HCT116 (cell line): Measurements from ENCODE around the gene PLSCR4. TPM values are rescaled to one million over a fixed set of nuclear protein-coding genes. Genes with fewer than 3 reads are reported as not detected.

ENCODE experiments used
- ATAC-seq: fragments of 200-7000 bp; cut with Tn5 transposase; 2 replicates; pipeline ENCODE4 v1.9.1; 2020; ENCODE audit warnings: mild to moderate bottlenecking, moderate library complexity
- BruUV-seq: library from RNA; stranded (reverse); fragments of 400-500 nt; replicated peaks from 2 replicates; lab custom pipeline; 2021; lab: Mats Ljungman, UMichigan
- CTCF ChIA-PET: fragments of 300-600 bp; sonication (Branson Sonifier 250); formaldehyde crosslinking; loops from one replicate; lab custom pipeline; 2021; ENCODE audit warnings: antibody characterized with exemption; lab: Charles Lee
- POLR2A ChIA-PET: fragments of 300-600, 350-600 bp; sonication (Branson Sonifier 250); formaldehyde crosslinking; loops from one replicate; lab custom pipeline; 2021; ENCODE audit warnings: antibody characterized with exemption; lab: Charles Lee
- RAD21 ChIA-PET, 2 experiments: fragments of 300-600 bp; sonication (Branson Sonifier 250); formaldehyde crosslinking; loops; one replicate each; lab custom pipeline; 2023; ENCODE audit warnings: low total read pairs in 2 of 2; ENCODE audit not compliant: uncharacterized antibody in 2 of 2, unreplicated experiment in 2 of 2, low non-redundant PET in 1 of 2; lab: Charles Lee
- DNase-seq: peaks from one replicate; pipeline ENCODE4 v3.0.0-alpha.2; 2010; ENCODE audit warnings: low read depth, low spot score
- H2AFZ ChIP-seq: fragments of 200-600 bp; shearing (Covaris generic), sonication (generic); 2 replicates; pipeline ENCODE4 v1.6.1; 2017; ENCODE audit warnings: low read depth, mixed run types, mixed read lengths, antibody characterized with exemption, low read length; ENCODE audit not compliant: poor library complexity, severe bottlenecking
- H3K27ac ChIP-seq: 2 replicates; pipeline ENCODE4 v1.5.1; 2012; ENCODE audit warnings: low read depth, low read length
- H3K27me3 ChIP-seq: fragments of 200-600 bp; sonication (generic); 2 replicates; pipeline ENCODE4 v1.6.1; 2016; ENCODE audit warnings: mixed run types, low read length, mixed read lengths; ENCODE audit not compliant: insufficient read depth
- H3K36me3 ChIP-seq, 2 experiments: fragments of 200-500 bp in 1 of 2; fragments of 200-600 bp in 1 of 2; sonication (Bioruptor generic) in 1 of 2; sonication (generic) in 1 of 2; 2 replicates each; pipeline versions ENCODE4 v1.5.1 to v1.6.1; 2014 to 2016; ENCODE audit warnings: low read length in 2 of 2, inconsistent platforms in 1 of 2, mixed read lengths in 1 of 2, mixed run types in 1 of 2; ENCODE audit not compliant: insufficient read depth in 2 of 2, control insufficient read depth in 1 of 2
- H3K4me1 ChIP-seq, 2 experiments: fragments of 200-600 bp in 1 of 2; sonication (generic) in 1 of 2; 2 replicates each; pipeline versions ENCODE4 v1.5.1 to v1.6.1; 2012 to 2017; ENCODE audit warnings: low read length in 2 of 2, inconsistent platforms in 1 of 2, mild to moderate bottlenecking in 1 of 2, mixed read lengths in 1 of 2, mixed run types in 1 of 2, moderate library complexity in 1 of 2; ENCODE audit not compliant: insufficient read depth in 2 of 2, control insufficient read depth in 1 of 2
- H3K4me2 ChIP-seq: fragments of 200-600 bp; sonication (generic); 2 replicates; pipeline ENCODE4 v1.6.1; 2017; ENCODE audit warnings: mixed run types, low read length, mixed read lengths
- H3K4me3 ChIP-seq, 2 experiments: fragments of 200-600 bp in 1 of 2; sonication (generic) in 1 of 2; replicated peaks in 1 of 2; 2 replicates each; pipeline ENCODE4 v1.5.1; 2011 to 2016; ENCODE audit warnings: low read length in 2 of 2, control low read depth in 1 of 2, low read depth in 1 of 2, mild to moderate bottlenecking in 1 of 2, mixed read lengths in 1 of 2, mixed run types in 1 of 2
- H3K79me2 ChIP-seq: fragments of 200-600 bp; sonication (generic); 2 replicates; pipeline ENCODE4 v1.6.1; 2017; ENCODE audit warnings: mild to moderate bottlenecking, mixed run types, low read length, moderate library complexity, mixed read lengths; ENCODE audit not compliant: insufficient read depth
- H3K9ac ChIP-seq: fragments of 200-600 bp; sonication (generic); 2 replicates; pipeline ENCODE4 v1.6.1; 2016; ENCODE audit warnings: low read length, mixed read lengths
- H3K9me2 ChIP-seq: fragments of 200-600 bp; sonication (generic), shearing (Covaris generic); 2 replicates; pipeline ENCODE4 v1.6.1; 2017; ENCODE audit warnings: mixed run types, mild to moderate bottlenecking, moderate library complexity; ENCODE audit not compliant: insufficient read depth
- H3K9me3 ChIP-seq, 2 experiments: fragments of 200-500 bp in 1 of 2; fragments of 200-600 bp in 1 of 2; sonication (Bioruptor generic) in 1 of 2; sonication (generic) in 1 of 2; 2 replicates each; pipeline ENCODE4 v1.6.1; 2014 to 2017; ENCODE audit warnings: low read length in 2 of 2, mixed read lengths in 2 of 2, inconsistent platforms in 1 of 2, low read depth in 1 of 2, mild to moderate bottlenecking in 1 of 2, mixed run types in 1 of 2, moderate library complexity in 1 of 2; ENCODE audit not compliant: control insufficient read depth in 1 of 2, insufficient read depth in 1 of 2
- H4K20me1 ChIP-seq: fragments of 200-600 bp; sonication (generic), shearing (Covaris generic); 2 replicates; pipeline ENCODE4 v1.6.1; 2017; ENCODE audit warnings: mixed run types, mild to moderate bottlenecking, moderate library complexity; ENCODE audit not compliant: insufficient read depth
- CBX3 ChIP-seq: IDR thresholded peaks from 2 replicates; pipeline ENCODE4 v1.6.1; 2012; ENCODE audit warnings: low read depth
- CEBPB ChIP-seq: IDR thresholded peaks from 2 replicates; pipeline ENCODE4 v1.6.1; 2012; ENCODE audit warnings: low read depth
- CTCF ChIP-seq, 3 experiments: fragments of 200-600 bp in 1 of 3; sonication (generic) in 1 of 3; IDR thresholded peaks in 2 of 3; conservative IDR thresholded peaks in 1 of 3; 2 replicates each; pipeline ENCODE4 v1.5.1; 2012 to 2017; ENCODE audit warnings: low read depth in 2 of 3, low read length in 2 of 3, antibody characterized with exemption in 1 of 3, borderline replicate concordance in 1 of 3, control low read depth in 1 of 3, mild to moderate bottlenecking in 1 of 3, mixed read lengths in 1 of 3, mixed run types in 1 of 3, moderate library complexity in 1 of 3; ENCODE audit not compliant: insufficient read depth in 1 of 3
- EGR1 ChIP-seq: IDR thresholded peaks from 2 replicates; pipeline ENCODE4 v1.6.1; 2012; ENCODE audit warnings: low read depth
- ELF1 ChIP-seq: IDR thresholded peaks from 2 replicates; pipeline ENCODE4 v1.6.1; 2012; ENCODE audit warnings: low read depth, borderline replicate concordance
- EZH2 ChIP-seq: fragments of 200-600 bp; sonication (generic); IDR thresholded peaks from 2 replicates; pipeline ENCODE4 v1.6.1; 2017; ENCODE audit warnings: antibody characterized with exemption, mixed run types
- EZH2phosphoT487 ChIP-seq: fragments of 200-600 bp; IDR thresholded peaks from 2 replicates; pipeline ENCODE4 v1.6.1; 2018; ENCODE audit warnings: antibody characterized with exemption, borderline replicate concordance
- FOSL1 ChIP-seq: IDR thresholded peaks from 2 replicates; pipeline ENCODE4 v1.6.1; 2012; ENCODE audit warnings: low read depth
- JUND ChIP-seq: IDR thresholded peaks from 2 replicates; pipeline ENCODE4 v1.6.1; 2012
- MAX ChIP-seq: IDR thresholded peaks from 2 replicates; pipeline ENCODE4 v1.6.1; 2012
- POLR2A ChIP-seq: IDR thresholded peaks from 2 replicates; pipeline ENCODE4 v1.7.0; 2011; ENCODE audit warnings: borderline replicate concordance; ENCODE audit not compliant: insufficient read depth, insufficient read length; ENCODE audit errors: extremely low read depth
- POLR2AphosphoS5 ChIP-seq: IDR thresholded peaks from 2 replicates; pipeline ENCODE4 v1.6.1; 2011; ENCODE audit warnings: mild to moderate bottlenecking, low read depth, low read length, moderate library complexity
- RAD21 ChIP-seq: IDR thresholded peaks from 2 replicates; pipeline ENCODE4 v1.6.1; 2012; ENCODE audit warnings: low read depth, mild to moderate bottlenecking
- SIN3A ChIP-seq: IDR thresholded peaks from 2 replicates; pipeline ENCODE4 v1.6.1; 2012; ENCODE audit warnings: low read depth
- SRF ChIP-seq: IDR thresholded peaks from 2 replicates; pipeline ENCODE4 v1.6.1; 2012; ENCODE audit warnings: low read depth
- TCF7L2 ChIP-seq: IDR thresholded peaks from 2 replicates; pipeline ENCODE4 v1.7.0; 2011; ENCODE audit warnings: borderline replicate concordance, inconsistent platforms; ENCODE audit not compliant: insufficient read depth, insufficient read length; ENCODE audit errors: extremely low read depth
- YY1 ChIP-seq: IDR thresholded peaks from 2 replicates; pipeline ENCODE4 v1.6.1; 2011; ENCODE audit warnings: low read length, low read depth, moderate library complexity, mild to moderate bottlenecking; ENCODE audit not compliant: insufficient replicate concordance; ENCODE audit errors: extremely low read depth
- ZBTB33 ChIP-seq: IDR thresholded peaks from 2 replicates; pipeline ENCODE4 v1.6.1; 2011; ENCODE audit warnings: mild to moderate bottlenecking, low read length, moderate library complexity; ENCODE audit not compliant: insufficient replicate concordance; ENCODE audit errors: extremely low read depth
- intact Hi-C: fragments of 100-400 bp; cut with micrococcal nuclease; formaldehyde crosslinking; loops from 2 replicates; pipeline ENCODE4 v1.10.0; 2022
- total RNA-seq: library from RNA; stranded (reverse); gene quantifications from one replicate; pipeline ENCODE4 v1.2.1, GENCODE V29; 2021; ENCODE audit not compliant: unreplicated experiment

PLSCR4 gene
- total RNA-seq, 1 experiment from 2014 or later, result 4.1 TPM

GRCh38 chr3:146200461-146201220 lies 50.3 kb downstream of the PLSCR4 start (continued):
- TF ChIP-seq CTCF (IDR thresholded peaks at IDR 0.05 in 2 of 3, conservative IDR thresholded peaks at IDR 0.05 in 1 of 3; ENCODE audit: borderline replicate concordance in 1 of 3, insufficient read depth in 1 of 3, low read depth in 2 of 3, low read length in 2 of 3) (no peak), SIN3A (no peak), CEBPB (no peak), EZH2 (no peak), JUND (no peak)

- H3K36me3 ChIP-seq, result no peaks in the 10 kb centered on the region
- ChIA-PET CTCF (interaction anchor here (1.2 kb wide), 1 partner anchor 12 kb away, joined by 4 read pairs; no protein-coding TSS in a partner anchor), POLR2A (no interaction called here)
- TF ChIP-seq SIN3A (no peak), ELF1 (no peak), SRF (no peak), POLR2AphosphoS5 (no peak), EZH2 (no peak), EZH2phosphoT487 (no peak), CBX3 (no peak), MAX (no peak), FOSL1 (no peak), TCF7L2 (no peak), ZBTB33 (no peak), EGR1 (no peak), YY1 (no peak), CTCF (IDR thresholded peaks at IDR 0.05 in 2 of 3, conservative IDR thresholded peaks at IDR 0.05 in 1 of 3; ENCODE audit: borderline replicate concordance in 1 of 3, insufficient read depth in 1 of 3, low read depth in 2 of 3, low read length in 2 of 3) (no peak), POLR2A (no peak), RAD21 (no peak)
Measured at GRCh38 chr3:146199762-146200161, 51.1 kb downstream of the PLSCR4 start.

More at GRCh38 chr3:146199762-146200161, 51.1 kb downstream of the PLSCR4 start:
- no peak for ATAC-seq
- no peaks in the 10 kb centered on the region for H3K9me3 ChIP-seq
- RAD21 ChIA-PET, result no interaction called here
- no peaks in the 10 kb centered on the region for H3K4me1 ChIP-seq
- no peak overlapping the region for H3K9ac ChIP-seq
- BruUV-seq, result no TSS peak
- no peak overlapping the region for H2AFZ ChIP-seq
- no peak overlapping the region for H3K4me2 ChIP-seq
- H3K27me3 ChIP-seq, result no peaks in the 10 kb centered on the region
- no peak overlapping the region for H3K4me3 ChIP-seq
- no peaks in the 10 kb centered on the region for H3K9me2 ChIP-seq
- no peaks in the 10 kb centered on the region for H3K79me2 ChIP-seq
- no peak for DNase-seq
- intact Hi-C loops, result no loop called here
- no peaks in the 10 kb centered on the region for H4K20me1 ChIP-seq
- H3K27ac ChIP-seq, result no peak overlapping the region
